ENCODE results near the gene HELZ2.

DNA sequence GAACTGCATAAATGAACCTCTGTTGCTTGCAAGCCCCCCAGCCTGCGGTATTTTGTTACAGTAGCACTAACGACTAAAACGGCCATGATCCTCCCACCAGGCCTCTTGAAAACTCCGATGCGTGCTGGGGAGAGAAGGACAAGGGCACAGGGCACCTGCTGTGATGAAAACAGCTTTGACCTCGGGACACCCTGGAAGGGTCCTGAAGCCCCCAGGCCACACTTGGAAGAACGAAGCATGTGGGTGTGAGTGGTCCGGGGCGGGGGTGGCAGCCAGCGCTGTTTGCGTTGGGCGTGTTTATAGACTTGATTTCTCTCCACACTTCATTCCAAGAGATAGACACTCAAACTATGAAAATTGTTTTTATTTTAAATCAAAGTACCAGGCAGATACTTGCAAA is 13.2 kb upstream of the HELZ2 start:
- TF ChIP-seq, protein P1, sequence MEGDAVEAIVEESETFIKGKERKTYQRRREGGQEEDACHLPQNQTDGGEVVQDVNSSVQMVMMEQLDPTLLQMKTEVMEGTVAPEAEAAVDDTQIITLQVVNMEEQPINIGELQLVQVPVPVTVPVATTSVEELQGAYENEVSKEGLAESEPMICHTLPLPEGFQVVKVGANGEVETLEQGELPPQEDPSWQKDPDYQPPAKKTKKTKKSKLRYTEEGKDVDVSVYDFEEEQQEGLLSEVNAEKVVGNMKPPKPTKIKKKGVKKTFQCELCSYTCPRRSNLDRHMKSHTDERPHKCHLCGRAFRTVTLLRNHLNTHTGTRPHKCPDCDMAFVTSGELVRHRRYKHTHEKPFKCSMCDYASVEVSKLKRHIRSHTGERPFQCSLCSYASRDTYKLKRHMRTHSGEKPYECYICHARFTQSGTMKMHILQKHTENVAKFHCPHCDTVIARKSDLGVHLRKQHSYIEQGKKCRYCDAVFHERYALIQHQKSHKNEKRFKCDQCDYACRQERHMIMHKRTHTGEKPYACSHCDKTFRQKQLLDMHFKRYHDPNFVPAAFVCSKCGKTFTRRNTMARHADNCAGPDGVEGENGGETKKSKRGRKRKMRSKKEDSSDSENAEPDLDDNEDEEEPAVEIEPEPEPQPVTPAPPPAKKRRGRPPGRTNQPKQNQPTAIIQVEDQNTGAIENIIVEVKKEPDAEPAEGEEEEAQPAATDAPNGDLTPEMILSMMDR (IDR thresholded peaks at IDR 0.05; ENCODE audit: low read depth, low read length, poor library complexity, severe bottlenecking), result no peak
- no peak for TF ChIP-seq EZH2phosphoT487 (IDR thresholded peaks at IDR 0.05; ENCODE audit: borderline replicate concordance, low read length)

Measured in DOHH2 (cell line).